Measurements from ENCODE around the gene SAPCD1.

The SAPCD1 gene

GRCh38 chr6:31761343-31761742, 1.1 kb upstream of the SAPCD1 start:
- DNase-seq (ENCODE audit: low read depth), result no peak
- H3K4me3 ChIP-seq (ENCODE audit: low read length), result no peak overlapping the region
- no peak for TF ChIP-seq CTCF (conservative IDR thresholded peaks at IDR 0.05; ENCODE audit: low read length)

GRCh38 chr6:31762878-31763618, 592 bp downstream of the SAPCD1 start:
- H3K4me3 ChIP-seq (ENCODE audit: low read length), result no peak overlapping the region
- no peak for DNase-seq (ENCODE audit: low read depth)
- TF ChIP-seq CTCF (conservative IDR thresholded peaks at IDR 0.05; ENCODE audit: low read length), result no peak

GRCh38 chr6:31763619-31763940, 1.1 kb downstream of the SAPCD1 start:
- H3K4me3 ChIP-seq (ENCODE audit: low read length), result no peak overlapping the region
- no peak; the same call in 1 of the 2 replicates for TF ChIP-seq CTCF (conservative IDR thresholded peaks at IDR 0.05; ENCODE audit: low read length)
- peak; percentile 83 for DNase-seq (ENCODE audit: low read depth)

GRCh38 chr6:31764198-31764597, 1.7 kb downstream of the SAPCD1 start:
- no peak for DNase-seq (ENCODE audit: low read depth)
- TF ChIP-seq CTCF (conservative IDR thresholded peaks at IDR 0.05; ENCODE audit: low read length), result no peak
- H3K4me3 ChIP-seq (ENCODE audit: low read length), result no peak overlapping the region

- TF ChIP-seq CTCF (conservative IDR thresholded peaks at IDR 0.05; ENCODE audit: low read length), result no peak
- no peak overlapping the region for H3K4me3 ChIP-seq (ENCODE audit: low read length)
- DNase-seq (ENCODE audit: low read depth), result no peak
These were observed 3.1 kb downstream of the SAPCD1 start for GRCh38 chr6:31765559-31765909.

GRCh38 chr6:31765910-31766794, 3.7 kb downstream of the SAPCD1 start:
- H3K4me3 ChIP-seq (ENCODE audit: low read length), result peak overlapping the region; percentile 39
- TF ChIP-seq CTCF (conservative IDR thresholded peaks at IDR 0.05; ENCODE audit: low read length), result no peak

More at GRCh38 chr6:31765910-31766794, 3.7 kb downstream of the SAPCD1 start:
- DNase-seq (ENCODE audit: low read depth), result no peak

Data from AG10803 (cell line).